ENCODE measurements around the gene BAX.
A peak's percentile ranks its signal among the peaks of the same experiment; 100 is the strongest.

The BAX gene

DNA sequence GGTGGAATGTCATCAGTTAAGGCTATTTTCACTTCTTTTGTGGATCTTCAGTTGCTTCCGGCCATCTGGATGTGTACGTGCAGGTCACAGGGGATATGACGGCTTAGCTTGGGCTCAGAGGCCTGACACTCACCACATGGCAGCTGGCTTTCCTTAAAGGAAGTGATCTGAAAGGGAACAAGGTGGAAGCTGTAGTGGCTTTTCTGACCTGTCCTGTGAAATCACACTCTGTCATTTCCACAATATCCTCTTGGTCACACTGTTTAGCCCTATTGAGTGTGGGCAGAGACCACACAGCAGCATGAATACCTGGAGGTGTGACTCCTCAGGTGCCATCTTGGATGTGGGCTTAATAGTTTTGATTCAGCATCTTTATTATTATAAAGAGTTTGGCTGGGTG is 4.5 kb upstream of the BAX start:
- H3K4me2 ChIP-seq (ENCODE audit: low read length) = no peak overlapping the region
- H3K27ac ChIP-seq = no peak overlapping the region
- no peaks in the 10 kb centered on the region for H3K79me2 ChIP-seq
- H3K4me3 ChIP-seq (ENCODE audit: low read depth, low read length) = no peak overlapping the region
- H3K9ac ChIP-seq = no peak overlapping the region
- TF ChIP-seq, protein P1, sequence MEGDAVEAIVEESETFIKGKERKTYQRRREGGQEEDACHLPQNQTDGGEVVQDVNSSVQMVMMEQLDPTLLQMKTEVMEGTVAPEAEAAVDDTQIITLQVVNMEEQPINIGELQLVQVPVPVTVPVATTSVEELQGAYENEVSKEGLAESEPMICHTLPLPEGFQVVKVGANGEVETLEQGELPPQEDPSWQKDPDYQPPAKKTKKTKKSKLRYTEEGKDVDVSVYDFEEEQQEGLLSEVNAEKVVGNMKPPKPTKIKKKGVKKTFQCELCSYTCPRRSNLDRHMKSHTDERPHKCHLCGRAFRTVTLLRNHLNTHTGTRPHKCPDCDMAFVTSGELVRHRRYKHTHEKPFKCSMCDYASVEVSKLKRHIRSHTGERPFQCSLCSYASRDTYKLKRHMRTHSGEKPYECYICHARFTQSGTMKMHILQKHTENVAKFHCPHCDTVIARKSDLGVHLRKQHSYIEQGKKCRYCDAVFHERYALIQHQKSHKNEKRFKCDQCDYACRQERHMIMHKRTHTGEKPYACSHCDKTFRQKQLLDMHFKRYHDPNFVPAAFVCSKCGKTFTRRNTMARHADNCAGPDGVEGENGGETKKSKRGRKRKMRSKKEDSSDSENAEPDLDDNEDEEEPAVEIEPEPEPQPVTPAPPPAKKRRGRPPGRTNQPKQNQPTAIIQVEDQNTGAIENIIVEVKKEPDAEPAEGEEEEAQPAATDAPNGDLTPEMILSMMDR (IDR thresholded peaks at IDR 0.05) = no peak
- H3K4me1 ChIP-seq = no peaks in the 10 kb centered on the region
- no peaks in the 10 kb centered on the region for H3K36me3 ChIP-seq (ENCODE audit: control insufficient read depth, insufficient read depth, low read length)
- H2AFZ ChIP-seq = no peak overlapping the region
- no peaks in the 10 kb centered on the region for H3K27me3 ChIP-seq (ENCODE audit: control insufficient read depth, insufficient read depth, low read length)
- no peaks in the 10 kb centered on the region for H3K9me3 ChIP-seq (ENCODE audit: control insufficient read depth, low read length)

DNA sequence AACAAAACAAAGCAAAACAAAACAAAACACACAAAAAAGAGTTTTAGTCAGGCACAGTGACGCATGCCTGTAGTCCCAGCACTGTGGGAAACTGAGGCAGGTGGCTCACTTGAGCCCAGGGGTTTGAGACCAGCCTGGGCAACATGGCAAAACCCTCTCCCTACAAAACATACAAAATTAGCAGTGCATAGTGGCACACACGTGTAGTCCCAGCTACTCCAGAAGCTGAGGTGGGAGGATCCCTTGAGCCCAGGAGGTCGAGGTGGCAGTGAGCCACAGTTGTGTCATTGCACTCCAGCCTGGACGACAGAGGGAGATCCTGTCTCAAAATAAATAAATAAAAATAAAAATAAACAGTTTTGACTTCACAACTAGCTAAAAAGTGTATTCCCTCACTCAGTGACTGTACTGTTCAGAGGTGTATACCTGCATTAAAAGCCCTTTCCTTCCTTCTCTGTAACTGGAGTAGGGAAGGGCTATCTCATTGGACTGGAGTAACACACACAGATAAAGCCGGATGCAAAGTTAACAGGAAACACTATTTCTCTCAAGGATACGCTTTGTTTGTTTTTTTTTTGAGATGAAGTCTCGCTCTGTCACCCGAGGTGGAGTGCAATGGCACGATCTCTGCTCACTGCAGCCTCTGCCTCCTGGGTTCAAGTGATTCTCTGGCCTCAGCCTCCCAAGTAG is 3.7 kb upstream of the BAX start:
- Histone ChIP-seq H3K4me1 (peaks cover 4% of the 10 kb centered on the region), H3K79me2 (no peaks in the 10 kb centered on the region), H3K27ac (no peak overlapping the region), H3K4me3 (ENCODE audit: low read depth, low read length) (no peak overlapping the region), H3K36me3 (ENCODE audit: control insufficient read depth, insufficient read depth, low read length) (no peaks in the 10 kb centered on the region), H3K27me3 (ENCODE audit: control insufficient read depth, insufficient read depth, low read length) (no peaks in the 10 kb centered on the region), H3K4me2 (ENCODE audit: low read length) (no peak overlapping the region), H3K9ac (no peak overlapping the region), H2AFZ (no peak overlapping the region), H3K9me3 (ENCODE audit: control insufficient read depth, low read length) (no peaks in the 10 kb centered on the region)
- TF ChIP-seq, protein P1 (IDR thresholded peaks at IDR 0.05) = no peak

DNA sequence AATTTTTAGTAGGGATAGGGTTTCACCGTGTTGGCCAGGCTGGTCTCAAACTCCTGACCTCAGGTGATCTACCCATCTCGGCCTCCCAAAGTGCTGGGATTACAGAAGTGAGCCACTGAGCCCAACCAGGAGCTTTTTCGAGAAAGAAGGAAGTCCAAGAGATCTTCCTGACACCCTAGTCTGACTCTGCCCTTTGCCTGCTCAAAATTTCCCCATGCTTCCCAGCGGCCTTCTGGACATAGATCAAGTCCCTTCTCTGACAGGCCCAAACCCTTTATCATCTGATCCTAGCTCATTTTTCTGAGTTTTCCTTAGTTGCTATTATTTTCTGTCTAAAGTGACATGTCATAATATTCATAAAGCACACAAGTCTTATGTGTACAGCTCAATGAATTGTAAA is 1.5 kb upstream of the BAX start:
- H3K4me1 ChIP-seq = peaks cover 4% of the 10 kb centered on the region
- no peak overlapping the region for H3K27ac ChIP-seq
- H3K4me3 ChIP-seq (ENCODE audit: low read depth, low read length) = no peak overlapping the region
- no peaks in the 10 kb centered on the region for H3K36me3 ChIP-seq (ENCODE audit: control insufficient read depth, insufficient read depth, low read length)
- no peaks in the 10 kb centered on the region for H3K9me3 ChIP-seq (ENCODE audit: control insufficient read depth, low read length)
- no peak overlapping the region for H2AFZ ChIP-seq
- H3K4me2 ChIP-seq (ENCODE audit: low read length) = no peak overlapping the region
- H3K9ac ChIP-seq = no peak overlapping the region
- H3K79me2 ChIP-seq = no peaks in the 10 kb centered on the region
- TF ChIP-seq, protein P1 (IDR thresholded peaks at IDR 0.05) = no peak
- H3K27me3 ChIP-seq (ENCODE audit: control insufficient read depth, insufficient read depth, low read length) = no peaks in the 10 kb centered on the region

DNA sequence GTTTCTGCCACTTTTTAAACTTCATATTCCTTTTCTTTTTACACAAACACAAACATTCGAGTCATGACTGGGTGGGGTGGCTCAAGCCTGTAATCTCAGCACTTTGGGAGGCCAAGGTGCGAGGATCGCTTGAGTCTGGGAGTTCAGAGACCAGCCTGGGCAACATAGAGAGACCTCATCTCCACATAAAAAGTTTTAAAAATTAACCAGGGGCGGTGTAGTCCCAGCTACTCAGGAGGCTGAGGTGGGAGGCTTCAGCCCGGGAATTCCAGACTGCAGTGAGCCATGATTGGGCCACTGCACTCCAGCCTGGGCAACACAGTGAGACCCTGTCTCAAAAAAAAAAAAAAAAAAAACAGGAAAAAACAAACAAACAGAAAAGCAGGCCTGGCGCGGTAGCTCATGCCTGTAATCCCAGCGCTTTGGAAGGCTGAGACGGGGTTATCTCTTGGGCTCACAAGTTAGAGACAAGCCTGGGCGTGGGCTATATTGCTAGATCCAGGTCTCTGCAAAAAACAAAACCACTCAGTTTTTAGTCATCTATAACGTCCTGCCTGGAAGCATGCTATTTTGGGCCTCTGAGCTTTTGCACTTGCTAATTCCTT is 583 bp upstream of the BAX start:
- Histone ChIP-seq H3K27me3 (ENCODE audit: control insufficient read depth, insufficient read depth, low read length) (no peaks in the 10 kb centered on the region), H2AFZ (peak overlapping the region; percentile 97), H3K4me1 (peaks cover 4% of the 10 kb centered on the region), H3K4me3 (ENCODE audit: low read depth, low read length) (peak overlapping the region; percentile 91), H3K27ac (peak overlapping the region; percentile 51), H3K4me2 (ENCODE audit: low read length) (peak overlapping the region; percentile 95), H3K79me2 (no peaks in the 10 kb centered on the region), H3K36me3 (ENCODE audit: control insufficient read depth, insufficient read depth, low read length) (no peaks in the 10 kb centered on the region), H3K9me3 (ENCODE audit: control insufficient read depth, low read length) (no peaks in the 10 kb centered on the region), H3K9ac (no peak overlapping the region)
- TF ChIP-seq, protein P1 (IDR thresholded peaks at IDR 0.05) = no peak
